NOMO-1 treated with DMSO at 0.1 percent for 48 hours (cell line): ENCODE data around the gene CTNND1.
A peak's percentile ranks its signal among the peaks of the same experiment; 100 is the strongest.
"Not testable (repeated sequence)": the region's sequence is repeated elsewhere in the genome, so short reads cannot be mapped to it uniquely, and the experiment has no call there.

ENCODE experiments used
- DNase-seq: peaks from one replicate; lab custom pipeline; 2025; ENCODE audit not compliant: unreplicated experiment; lab: John Stamatoyannopoulos, UW

CTNND1 gene

GRCh38 chr11:57761301-57762234 lies at the start of gene CTNND1:
Gene CTNND1, plus strand, starts transcription at chr11:57761802. Its CDS starts 29,677 bp downstream, at chr11:57791479.
- no peak for DNase-seq

GRCh38 chr11:57712256-57713150 lies 49.1 kb upstream of the CTNND1 start, which contains the start of gene TMX2:
Gene TMX2, plus strand, starts transcription at chr11:57712593. Its CDS starts 26 bp downstream, at chr11:57712619.
- DNase-seq = peak; percentile 99

GRCh38 chr11:57713835-57714234 lies 47.8 kb upstream of the CTNND1 start:
- no peak for DNase-seq

GRCh38 chr11:57716726-57717125 lies 44.9 kb upstream of the CTNND1 start:
- DNase-seq = not testable (repeated sequence)

- no peak for DNase-seq
Observed at GRCh38 chr11:57727185-57727584, 34.4 kb upstream of the CTNND1 start.

- no peak for DNase-seq
Observed at GRCh38 chr11:57728829-57729228, 32.8 kb upstream of the CTNND1 start.

GRCh38 chr11:57729479-57729878 lies 32.1 kb upstream of the CTNND1 start:
- DNase-seq = no peak

- DNase-seq = no peak
Observed at GRCh38 chr11:57732661-57733060, 28.9 kb upstream of the CTNND1 start.

- DNase-seq = no peak
Observed at GRCh38 chr11:57735619-57736298, 25.8 kb upstream of the CTNND1 start.

- peak; percentile 97 for DNase-seq
Observed at GRCh38 chr11:57741132-57742086, 20.2 kb upstream of the CTNND1 start, which contains the start of gene SELENOH. Gene SELENOH, plus strand, starts transcription at chr11:57741491. Its CDS starts 105 bp downstream, at chr11:57741596.

- peak; percentile 12 for DNase-seq
Observed at GRCh38 chr11:57742087-57742452, 19.5 kb upstream of the CTNND1 start.

GRCh38 chr11:57744357-57744756 lies 17.2 kb upstream of the CTNND1 start:
- DNase-seq = no peak

GRCh38 chr11:57745206-57745605 lies 16.4 kb upstream of the CTNND1 start:
- no peak for DNase-seq

- DNase-seq = no peak
Observed at GRCh38 chr11:57746920-57747319, 14.7 kb upstream of the CTNND1 start.

GRCh38 chr11:57751176-57751575 lies 10.4 kb upstream of the CTNND1 start:
- DNase-seq = no peak

- DNase-seq = no peak
Observed at GRCh38 chr11:57751676-57752253, 9.8 kb upstream of the CTNND1 start, which contains the start of gene BTBD18. Gene BTBD18, minus strand, starts transcription at chr11:57751819. Its CDS starts 631 bp downstream, at chr11:57751188.

GRCh38 chr11:57752954-57753353 lies 8.6 kb upstream of the CTNND1 start:
- no peak for DNase-seq

GRCh38 chr11:57758174-57758573 lies 3.4 kb upstream of the CTNND1 start:
- DNase-seq = no peak

GRCh38 chr11:57762235-57762861 lies 746 bp downstream of the CTNND1 start:
- DNase-seq = no peak
